ENCODE data around the gene OR8B12.

OR8B12 gene

GRCh38 chr11:124543554-124543953, at the start of gene OR8B12:
TSS of gene OR8B12 (minus strand) at chr11:124543654. CDS start at chr11:124543654, 0 bp downstream.
- no peak for DNase-seq

GRCh38 chr11:124592627-124593026, 49.2 kb upstream of the OR8B12 start:
- DNase-seq, result no peak

GRCh38 chr11:124591430-124591829, 48.0 kb upstream of the OR8B12 start:
- no peak for DNase-seq

- DNase-seq, result no peak
Measured at GRCh38 chr11:124586238-124586860, 42.9 kb upstream of the OR8B12 start.

GRCh38 chr11:124584681-124585372, 41.4 kb upstream of the OR8B12 start:
- no peak for DNase-seq

- no peak for DNase-seq
Measured at GRCh38 chr11:124583781-124584180, 40.3 kb upstream of the OR8B12 start.

GRCh38 chr11:124582565-124582964, 39.1 kb upstream of the OR8B12 start:
- no peak for DNase-seq

GRCh38 chr11:124581817-124582216, 38.4 kb upstream of the OR8B12 start:
- DNase-seq, result no peak

GRCh38 chr11:124578761-124579160, 35.3 kb upstream of the OR8B12 start:
- no peak for DNase-seq

GRCh38 chr11:124577716-124578427, 34.4 kb upstream of the OR8B12 start:
- no peak for DNase-seq

- no peak for DNase-seq
Measured at GRCh38 chr11:124570160-124570559, 26.7 kb upstream of the OR8B12 start.

- DNase-seq, result no peak
Measured at GRCh38 chr11:124569697-124570096, 26.2 kb upstream of the OR8B12 start, which contains the start of gene OR8A1. TSS of gene OR8A1 (plus strand) at chr11:124569997. CDS start at chr11:124570120, 123 bp downstream.

- no peak for DNase-seq
Measured at GRCh38 chr11:124556828-124557227, 13.4 kb upstream of the OR8B12 start.

GRCh38 chr11:124551987-124552386, 8.5 kb upstream of the OR8B12 start:
- no peak for DNase-seq

- DNase-seq, result no peak
Measured at GRCh38 chr11:124551189-124551588, 7.7 kb upstream of the OR8B12 start.

GRCh38 chr11:124543145-124543544, 309 bp downstream of the OR8B12 start:
- DNase-seq, result no peak

- DNase-seq, result no peak
Measured at GRCh38 chr11:124541204-124541603, 2.2 kb downstream of the OR8B12 start.

GRCh38 chr11:124538019-124538418, 5.4 kb downstream of the OR8B12 start:
- no peak for DNase-seq

- DNase-seq, result no peak
Measured at GRCh38 chr11:124536520-124536919, 6.9 kb downstream of the OR8B12 start.

GRCh38 chr11:124535552-124536232, 7.8 kb downstream of the OR8B12 start:
- no peak for DNase-seq

GRCh38 chr11:124534051-124534450, 9.4 kb downstream of the OR8B12 start:
- no peak for DNase-seq

- no peak for DNase-seq
Measured at GRCh38 chr11:124533626-124534025, 9.8 kb downstream of the OR8B12 start.

- no peak for DNase-seq
Measured at GRCh38 chr11:124520550-124520854, 23.0 kb downstream of the OR8B12 start.

Data from NCI-H524 treated with DMSO at 0.1 percent for 48 hours (cell line).